Tibial artery (tissue), 4 donors: ENCODE results near the gene SPTBN5.
"Not testable (repeated sequence)": the region's sequence is repeated elsewhere in the genome, so short reads cannot be mapped to it uniquely, and the experiment has no call there.

Experiments
- DNase-seq, 2 donors: peaks; one replicate each; pipeline ENCODE4 v3.0.0-alpha.2; 2019
- H3K27ac ChIP-seq, 2 donors: fragments of 200-600 bp; sonication (generic) in 1 of 2; 1 replicate in 1 of 2; 2 replicates in 1 of 2; pipeline ENCODE4 v1.5.1; 2018 to 2019; ENCODE audit warnings: mild to moderate bottlenecking in 1 of 2
- H3K27me3 ChIP-seq, 2 donors: fragments of 200-600 bp; sonication (generic) in 1 of 2; one replicate each; pipeline versions ENCODE4 v1.5.1 to v1.6.0; 2016 to 2019
- H3K36me3 ChIP-seq, 3 donors: fragments of 200-600 bp; sonication (generic) in 2 of 3; one replicate each; pipeline ENCODE4 v1.5.1; 2016 to 2019; ENCODE audit warnings: mild to moderate bottlenecking in 2 of 3
- H3K4me1 ChIP-seq, 4 donors: fragments of 200-600 bp; sonication (generic) in 2 of 4; 1 replicate in 3 of 4; 2 replicates in 1 of 4; pipeline ENCODE4 v1.5.1; 2016 to 2019
- H3K4me3 ChIP-seq, 2 donors: fragments of 200-600 bp; sonication (generic) in 1 of 2; 1 replicate in 1 of 2; 2 replicates in 1 of 2; pipeline ENCODE4 v1.5.1; 2018 to 2019; ENCODE audit warnings: mild to moderate bottlenecking in 2 of 2
- H3K9me3 ChIP-seq, 3 donors: fragments of 200-600 bp; sonication (generic) in 1 of 3; one replicate each; pipeline ENCODE4 v1.5.1; 2016 to 2019
- CTCF ChIP-seq, 2 experiments: fragments of 200-600 bp in 1 of 2; fragments of 450-650 bp in 1 of 2; IDR thresholded peaks; one replicate each; pipeline ENCODE4 v1.5.1; 2017 to 2019; ENCODE audit warnings: antibody characterized with exemption in 2 of 2, mild to moderate bottlenecking in 1 of 2, moderate library complexity in 1 of 2
- intact Hi-C: fragments of 100-400 bp; cut with DNase I; formaldehyde crosslinking; loops from one replicate; pipeline ENCODE4 v1.15.0; 2023; ENCODE audit warnings: low total_unique reads

SPTBN5 gene

GRCh38 chr15:41834096-41834495, 59.8 kb downstream of the SPTBN5 start:
- intact Hi-C loops, result no loop called here
- DNase-seq, result no peak
- Histone ChIP-seq H3K27ac (no peak overlapping the region), H3K27me3 (no peaks in the 10 kb centered on the region), H3K36me3 (peaks cover 0 to 60% (median 19%) of the 10 kb centered on the region in 3 donors), H3K4me3 (no peak overlapping the region), H3K4me1 (peaks cover 0 to 26% (median 5%) of the 10 kb centered on the region in 4 donors), H3K9me3 (no peaks in the 10 kb centered on the region)
- TF ChIP-seq CTCF (IDR thresholded peaks at IDR 0.05), result no peak

GRCh38 chr15:41832875-41833274, 61.0 kb downstream of the SPTBN5 start:
- TF ChIP-seq CTCF (IDR thresholded peaks at IDR 0.05), result no peak
- intact Hi-C loops, result no loop called here
- no peak for DNase-seq
- Histone ChIP-seq H3K9me3 (no peaks in the 10 kb centered on the region), H3K27me3 (no peaks in the 10 kb centered on the region), H3K4me1 (peaks cover 0 to 27% (median 11%) of the 10 kb centered on the region in 4 donors), H3K36me3 (peaks cover 0 to 56% (median 14%) of the 10 kb centered on the region in 3 donors), H3K27ac (no peak overlapping the region), H3K4me3 (no peak overlapping the region)

GRCh38 chr15:41832208-41832607, 61.6 kb downstream of the SPTBN5 start:
- Histone ChIP-seq H3K27ac (no peak overlapping the region), H3K4me1 (peaks cover 5 to 31% (median 14%) of the 10 kb centered on the region in 4 donors), H3K36me3 (peaks cover 0 to 49% (median 14%) of the 10 kb centered on the region in 3 donors), H3K9me3 (no peaks in the 10 kb centered on the region), H3K27me3 (no peaks in the 10 kb centered on the region), H3K4me3 (no peak overlapping the region)
- no peak for TF ChIP-seq CTCF (IDR thresholded peaks at IDR 0.05)
- intact Hi-C loops, result no loop called here
- no peak for DNase-seq

- H3K27ac ChIP-seq, H3K9me3 ChIP-seq, DNase-seq, H3K27me3 ChIP-seq, H3K4me3 ChIP-seq, intact Hi-C loops: not testable (repeated sequence)
- peaks cover 0 to 40% (median 13%) of the 10 kb centered on the region in 3 donors for H3K36me3 ChIP-seq
- H3K4me1 ChIP-seq, result peaks cover 5 to 36% (median 15%) of the 10 kb centered on the region in 4 donors
These were observed 62.6 kb downstream of the SPTBN5 start for GRCh38 chr15:41831291-41831690.

GRCh38 chr15:41829959-41830646, 63.8 kb downstream of the SPTBN5 start:
- intact Hi-C loops, result loop anchor here (5.0 kb wide), 1 partner anchor 142 kb away; the partner anchor contains the start of gene EHD4
- H3K36me3 ChIP-seq, result peaks cover 0 to 37% (median 13%) of the 10 kb centered on the region in 3 donors
- H3K9me3 ChIP-seq, result no peaks in the 10 kb centered on the region
- no peak overlapping the region for H3K27ac ChIP-seq
- H3K4me3 ChIP-seq, result no peak overlapping the region
- no peak for TF ChIP-seq CTCF (IDR thresholded peaks at IDR 0.05)
- H3K27me3 ChIP-seq, result no peaks in the 10 kb centered on the region
- peaks cover 5 to 36% (median 15%) of the 10 kb centered on the region in 4 donors for H3K4me1 ChIP-seq
- no peak for DNase-seq

GRCh38 chr15:41828807-41829141, 65.1 kb downstream of the SPTBN5 start:
- Histone ChIP-seq H3K4me1 (peaks cover 5 to 36% (median 15%) of the 10 kb centered on the region in 4 donors), H3K27me3 (no peaks in the 10 kb centered on the region), H3K9me3 (no peaks in the 10 kb centered on the region), H3K27ac (peak overlapping the region; percentile 70 to 78), H3K4me3 (peak overlapping the region; percentile 61 to 62), H3K36me3 (peaks cover 9 to 42% (median 24%) of the 10 kb centered on the region in 3 donors)
- DNase-seq, result no peak
- no peak for TF ChIP-seq CTCF (IDR thresholded peaks at IDR 0.05)
- intact Hi-C loops, result loop anchor here (5.0 kb wide), 1 partner anchor 144 kb away; the partner anchor contains the start of gene EHD4
